ENCODE measurements around the gene RFX1. TPM values are rescaled to one million over a fixed set of nuclear protein-coding genes. Genes with fewer than 3 reads are reported as not detected.
"Not testable (repeated sequence)": the region's sequence is repeated elsewhere in the genome, so short reads cannot be mapped to it uniquely, and the experiment has no call there.

The RFX1 gene
- total and polyA plus RNA-seq, 8 donors = 0.58 to 27.2 (median 3.3) TPM

- Histone ChIP-seq H3K4me3 (no peak overlapping the region), H3K9me3 (peaks cover 0 to 7% (median 0%) of the 10 kb centered on the region in 4 donors), H3K27me3 (no peaks in the 10 kb centered on the region), H3K36me3 (peaks cover 3 to 37% (median 29%) of the 10 kb centered on the region in 4 donors), H3K27ac (no peak overlapping the region), H3K4me1 (no peaks in the 10 kb centered on the region)
- TF ChIP-seq POLR2AphosphoS5 (IDR thresholded peaks at IDR 0.05) = no peak
- TF ChIP-seq EP300 (IDR thresholded peaks at IDR 0.05) = no peak
- no peak for TF ChIP-seq CTCF (IDR thresholded peaks at IDR 0.05)
- TF ChIP-seq POLR2A (IDR thresholded peaks at IDR 0.05) = no peak
- DNase-seq = no peak
- intact Hi-C loops (cut with DNase I; ENCODE audit: low total_unique reads) = loop anchor here (10.0 kb wide), 1 partner anchor 166 kb away; no protein-coding TSS in a partner anchor
- WGBS, 5 donors = 96 to 100% (median 97%) methylated on average over 4 of the region's 4 CpGs
Observed at GRCh38 chr19:14050512-14050911, 44.4 kb upstream of the RFX1 start.

DNA sequence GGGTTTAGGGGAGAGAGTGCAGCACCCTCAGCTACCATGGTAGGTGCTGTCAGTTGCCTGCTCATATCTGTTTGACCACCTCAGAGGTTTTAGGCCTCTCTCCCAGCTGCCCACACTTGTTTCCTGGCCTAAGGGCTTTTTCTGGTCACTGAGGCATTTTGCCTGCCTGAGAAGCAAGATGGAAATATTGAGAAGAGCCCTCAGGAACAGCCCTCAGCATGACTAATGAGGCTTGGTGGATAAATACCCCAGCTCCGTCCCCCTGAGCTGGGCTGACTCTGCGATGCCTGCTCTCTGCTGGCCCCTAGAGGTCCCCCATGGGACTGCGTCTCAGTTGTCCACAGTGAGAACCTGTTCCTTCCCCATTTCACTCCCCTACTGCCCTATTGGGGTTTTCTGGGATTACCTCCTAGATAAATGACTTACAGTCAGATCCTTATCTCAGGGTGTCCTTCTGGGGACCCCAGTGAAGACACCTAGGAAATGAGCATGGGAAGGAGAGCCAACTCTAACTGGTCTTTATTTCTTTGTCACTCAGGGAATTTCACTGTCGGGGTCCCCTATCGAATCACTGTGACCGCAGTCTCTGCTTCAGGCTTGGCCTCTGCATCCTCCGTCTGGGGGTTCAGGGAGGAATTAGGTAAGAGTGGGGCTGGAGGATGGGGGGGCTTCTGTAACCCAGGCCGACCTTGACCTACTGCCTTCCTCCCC lies 42.5 kb upstream of the RFX1 start:
- H3K27me3 ChIP-seq = no peaks in the 10 kb centered on the region

GRCh38 chr19:14047866-14048265 lies 41.7 kb upstream of the RFX1 start:
- DNase-seq; H3K4me1 ChIP-seq; H3K27ac ChIP-seq; H3K9me3 ChIP-seq; H3K27me3 ChIP-seq; intact Hi-C loops (cut with DNase I; ENCODE audit: low total_unique reads); H3K4me3 ChIP-seq: not testable (repeated sequence)
- H3K36me3 ChIP-seq = peaks cover 3 to 28% (median 13%) of the 10 kb centered on the region in 4 donors
- WGBS, 5 donors = 93 to 99% (median 98%) methylated on average over 10 of the region's 10 CpGs

More for the DNA sequence above, 42.5 kb upstream of the RFX1 start:
- Histone ChIP-seq H3K4me1 (no peaks in the 10 kb centered on the region), H3K36me3 (peaks cover 3 to 34% (median 17%) of the 10 kb centered on the region in 4 donors), H3K27ac (no peak overlapping the region), H3K9me3 (peaks cover 0 to 6% (median 0%) of the 10 kb centered on the region in 4 donors), H3K4me3 (no peak overlapping the region)
- TF ChIP-seq POLR2AphosphoS5 (IDR thresholded peaks at IDR 0.05) (no peak), EP300 (IDR thresholded peaks at IDR 0.05) (no peak), POLR2A (IDR thresholded peaks at IDR 0.05) (no peak), CTCF (IDR thresholded peaks at IDR 0.05) (peak in 5 of 7 experiments; percentile 43 to 72 (median 58))
- DNase-seq = peak; percentile 65
- intact Hi-C loops (cut with DNase I; ENCODE audit: low total_unique reads) = no loop called here
- 66 to 86% (median 80%) methylated on average over 7 to 8 of the region's 8 CpGs for WGBS, 5 donors

- intact Hi-C loops (cut with DNase I; ENCODE audit: low total_unique reads); H3K27me3 ChIP-seq; H3K4me3 ChIP-seq; H3K4me1 ChIP-seq; H3K9me3 ChIP-seq: not testable (repeated sequence)
- 62 to 69% (median 67%) methylated on average over 19 of the region's 19 CpGs for WGBS, 5 donors
- DNase-seq = peak; percentile 41 to 87
- H3K27ac ChIP-seq = peak overlapping the region in 1 of 5 donors; percentile 20
- H3K36me3 ChIP-seq = peaks cover 0 to 15% (median 2%) of the 10 kb centered on the region in 4 donors
- TF ChIP-seq CTCF (IDR thresholded peaks at IDR 0.05) = peak in 4 of 7 experiments; percentile 11 to 44 (median 33)
Observed at GRCh38 chr19:14042659-14043608, 36.8 kb upstream of the RFX1 start.
